Lung (tissue), 12 donors: ENCODE measurements around the gene LHPP. TPM values are rescaled to one million over a fixed set of nuclear protein-coding genes. Genes with fewer than 3 reads are reported as not detected.

ENCODE experiments used
- ATAC-seq: fragments of 200-7000 bp; cut with Tn5 transposase; one replicate; pipeline ENCODE4 v1.9.1; 2020; ENCODE audit warnings: moderate number of reproducible peaks; ENCODE audit not compliant: insufficient read depth, low FRiP score
- DNase-seq, 3 donors: peaks; one replicate each; pipeline ENCODE4 v3.0.0-alpha.2; 2013 to 2017
- H3K27ac ChIP-seq, 2 donors: one replicate each; pipeline ENCODE4 v1.5.1; 2013; ENCODE audit warnings: mild to moderate bottlenecking in 2 of 2, moderate library complexity in 2 of 2, control low read depth in 1 of 2, inconsistent platforms in 1 of 2, low read depth in 1 of 2, low read length in 1 of 2
- H3K27me3 ChIP-seq, 3 donors: one replicate each; pipeline ENCODE4 v1.5.1; 2013; ENCODE audit warnings: low read length in 2 of 3; ENCODE audit not compliant: control insufficient read depth in 3 of 3, insufficient read depth in 3 of 3
- H3K36me3 ChIP-seq, 4 donors: one replicate each; pipeline ENCODE4 v1.5.1; 2013; ENCODE audit warnings: low read length in 4 of 4, mild to moderate bottlenecking in 1 of 4, moderate library complexity in 1 of 4; ENCODE audit not compliant: control insufficient read depth in 4 of 4, insufficient read depth in 4 of 4
- H3K4me1 ChIP-seq, 5 donors: one replicate each; pipeline ENCODE4 v1.5.1; 2013; ENCODE audit warnings: low read length in 5 of 5, mild to moderate bottlenecking in 2 of 5, moderate library complexity in 1 of 5; ENCODE audit not compliant: control insufficient read depth in 5 of 5, insufficient read depth in 5 of 5
- H3K4me3 ChIP-seq: one replicate; pipeline ENCODE4 v1.5.1; 2013; ENCODE audit warnings: mild to moderate bottlenecking, control low read depth, moderate library complexity
- H3K9ac ChIP-seq, 2 donors: one replicate each; pipeline ENCODE4 v1.5.1; 2013; ENCODE audit warnings: low read length in 2 of 2, control low read depth in 1 of 2; ENCODE audit not compliant: insufficient read depth in 1 of 2
- H3K9me3 ChIP-seq, 4 donors: one replicate each; pipeline ENCODE4 v1.5.1; 2013; ENCODE audit warnings: low read length in 3 of 4, mild to moderate bottlenecking in 1 of 4, moderate library complexity in 1 of 4; ENCODE audit not compliant: control insufficient read depth in 4 of 4, insufficient read depth in 3 of 4
- WGBS, 2 donors: extraction: QIAGEN DNeasy Blood & Tissue Kit; methylation state at CpG; one replicate each; pipeline ENCODE4 v1.1.7; 2013; 5-methylcytosine and 5-hydroxymethylcytosine counted together
- polyA plus RNA-seq, 2 donors: library from polyadenylated mRNA; stranded (reverse); fragments of 200-250 nt; gene quantifications; one replicate each; pipeline ENCODE4 v1.2.1, GENCODE V29; 2013
- total RNA-seq, 2 donors: library from RNA; depleted of rRNA in 1 of 2; stranded (reverse); fragments of >200 nt in 1 of 2; gene quantifications; one replicate each; pipeline ENCODE4 v1.2.1, GENCODE V29; 2014 to 2021
- TF ChIP-seq, protein P1 (sequence below): IDR thresholded peaks from 2 replicates; pipeline ENCODE4 v1.5.1; 2012; ENCODE audit warnings: mild to moderate bottlenecking; ENCODE audit errors: control extremely low read depth, extremely low read depth
- donor health status: control.
- donor health status: control.
- donor health status: Bipolar disorder and iron deficiency.
- donor health status: healthy.
- donor health status: DM: yes; HTN: yes; CAD: no.

The LHPP gene
- total and polyA plus RNA-seq, 4 donors, result 7.1 to 18.6 (median 14.8) TPM

GRCh38 chr10:124484661-124485060, 23.0 kb downstream of the LHPP start:
- 86 to 87% methylated on average over 2 of the region's 2 CpGs for WGBS, 2 donors
- Histone ChIP-seq H3K9me3 (peaks cover 0 to 5% (median 0%) of the 10 kb centered on the region in 4 donors), H3K9ac (no peak overlapping the region), H3K36me3 (peaks cover 0 to 4% (median 0%) of the 10 kb centered on the region in 4 donors), H3K4me3 (no peak overlapping the region), H3K27ac (no peak overlapping the region), H3K27me3 (no peaks in the 10 kb centered on the region), H3K4me1 (no peaks in the 10 kb centered on the region)
- DNase-seq (no peak), ATAC-seq (no peak)
- TF ChIP-seq, protein P1, sequence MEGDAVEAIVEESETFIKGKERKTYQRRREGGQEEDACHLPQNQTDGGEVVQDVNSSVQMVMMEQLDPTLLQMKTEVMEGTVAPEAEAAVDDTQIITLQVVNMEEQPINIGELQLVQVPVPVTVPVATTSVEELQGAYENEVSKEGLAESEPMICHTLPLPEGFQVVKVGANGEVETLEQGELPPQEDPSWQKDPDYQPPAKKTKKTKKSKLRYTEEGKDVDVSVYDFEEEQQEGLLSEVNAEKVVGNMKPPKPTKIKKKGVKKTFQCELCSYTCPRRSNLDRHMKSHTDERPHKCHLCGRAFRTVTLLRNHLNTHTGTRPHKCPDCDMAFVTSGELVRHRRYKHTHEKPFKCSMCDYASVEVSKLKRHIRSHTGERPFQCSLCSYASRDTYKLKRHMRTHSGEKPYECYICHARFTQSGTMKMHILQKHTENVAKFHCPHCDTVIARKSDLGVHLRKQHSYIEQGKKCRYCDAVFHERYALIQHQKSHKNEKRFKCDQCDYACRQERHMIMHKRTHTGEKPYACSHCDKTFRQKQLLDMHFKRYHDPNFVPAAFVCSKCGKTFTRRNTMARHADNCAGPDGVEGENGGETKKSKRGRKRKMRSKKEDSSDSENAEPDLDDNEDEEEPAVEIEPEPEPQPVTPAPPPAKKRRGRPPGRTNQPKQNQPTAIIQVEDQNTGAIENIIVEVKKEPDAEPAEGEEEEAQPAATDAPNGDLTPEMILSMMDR, result no peak

DNA sequence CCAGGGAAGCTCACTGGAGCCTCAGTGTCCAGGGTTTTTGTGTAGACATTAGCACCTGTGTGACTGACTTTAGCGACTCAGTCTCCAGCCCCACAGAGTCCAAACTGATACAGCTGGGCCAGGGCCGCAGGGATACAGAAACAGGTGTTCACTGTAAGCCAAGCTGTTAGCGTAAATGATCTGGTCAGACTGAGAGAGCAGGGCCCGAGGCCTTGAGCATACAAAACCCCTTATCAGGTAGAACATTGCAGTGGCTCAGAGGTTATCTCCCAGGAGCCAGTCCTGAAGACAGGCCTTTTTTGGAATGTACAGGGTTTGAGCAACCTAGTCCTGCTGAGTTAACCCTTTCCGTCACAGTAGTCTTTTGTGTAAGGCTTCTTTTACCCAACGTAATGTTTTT, 25.0 kb downstream of the LHPP start:
- peaks cover 0 to 5% (median 0%) of the 10 kb centered on the region in 4 donors for H3K9me3 ChIP-seq
- H3K27ac ChIP-seq, result no peak overlapping the region
- peaks cover 0 to 7% (median under 1%) of the 10 kb centered on the region in 4 donors for H3K36me3 ChIP-seq
- DNase-seq (no peak), ATAC-seq (no peak)
- WGBS, 2 donors, result 94 to 95% methylated on average over 6 of the region's 6 CpGs
- H3K4me1 ChIP-seq, result no peaks in the 10 kb centered on the region
- no peak overlapping the region for H3K9ac ChIP-seq
- no peaks in the 10 kb centered on the region for H3K27me3 ChIP-seq
- TF ChIP-seq, protein P1, result no peak
- H3K4me3 ChIP-seq, result no peak overlapping the region

DNA sequence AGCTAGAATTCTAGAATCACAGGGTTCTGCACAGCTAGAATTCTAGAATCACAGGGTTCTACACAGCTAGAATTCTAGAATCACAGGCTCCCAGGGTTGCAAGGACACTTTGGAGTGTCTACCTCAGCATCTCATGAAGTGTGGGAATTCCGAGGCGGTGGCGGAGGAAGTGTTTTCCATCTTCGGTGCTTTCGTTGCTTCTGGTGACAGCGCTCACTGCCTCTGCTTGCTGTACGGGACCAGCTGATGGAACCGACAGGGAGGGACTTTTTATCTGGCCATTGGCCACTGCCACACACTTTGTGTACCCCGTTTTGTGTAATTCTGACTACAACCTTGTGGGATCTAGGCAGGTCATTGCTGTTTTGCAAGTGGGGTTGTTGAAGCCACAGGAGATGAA, 29.5 kb downstream of the LHPP start:
- ATAC-seq, result no peak
- TF ChIP-seq, protein P1, result no peak
- Histone ChIP-seq H3K27ac (no peak overlapping the region), H3K9ac (no peak overlapping the region), H3K4me3 (no peak overlapping the region), H3K36me3 (peaks cover 0 to 3% (median under 1%) of the 10 kb centered on the region in 4 donors), H3K4me1 (no peaks in the 10 kb centered on the region), H3K9me3 (peaks cover 0 to 5% (median 0%) of the 10 kb centered on the region in 4 donors), H3K27me3 (no peaks in the 10 kb centered on the region)
- 97 to 98% methylated on average over 9 of the region's 9 CpGs for WGBS, 2 donors
- DNase-seq, result no peak

GRCh38 chr10:124492266-124492665, 30.6 kb downstream of the LHPP start:
- DNase-seq (no peak), ATAC-seq (no peak)
- Histone ChIP-seq H3K27ac (no peak overlapping the region), H3K9ac (no peak overlapping the region), H3K36me3 (peaks cover 0 to 3% (median under 1%) of the 10 kb centered on the region in 4 donors), H3K27me3 (no peaks in the 10 kb centered on the region), H3K4me3 (no peak overlapping the region), H3K9me3 (peaks cover 0 to under 1% (median 0%) of the 10 kb centered on the region in 4 donors), H3K4me1 (no peaks in the 10 kb centered on the region)
- WGBS, 2 donors, result 93 to 94% methylated on average over 8 of the region's 8 CpGs
- TF ChIP-seq, protein P1, result no peak
